Stimulated activated CD4-positive, alpha-beta T cell treated with anti-CD3 and anti-CD28 coated beads, Interleukin-2, amount 100 ng/mL, for 48 hours (primary cell): ENCODE data around the gene TBX5.
"Not testable (repeated sequence)": the region's sequence is repeated elsewhere in the genome, so short reads cannot be mapped to it uniquely, and the experiment has no call there.

Experiments used
- DNase-seq, 2 donors: peaks; one replicate each; pipeline ENCODE4 v3.0.0-alpha.2; 2020

The TBX5 gene

GRCh38 chr12:114371250-114371649 lies 34.7 kb downstream of the TBX5 start:
- DNase-seq, result no peak

DNA sequence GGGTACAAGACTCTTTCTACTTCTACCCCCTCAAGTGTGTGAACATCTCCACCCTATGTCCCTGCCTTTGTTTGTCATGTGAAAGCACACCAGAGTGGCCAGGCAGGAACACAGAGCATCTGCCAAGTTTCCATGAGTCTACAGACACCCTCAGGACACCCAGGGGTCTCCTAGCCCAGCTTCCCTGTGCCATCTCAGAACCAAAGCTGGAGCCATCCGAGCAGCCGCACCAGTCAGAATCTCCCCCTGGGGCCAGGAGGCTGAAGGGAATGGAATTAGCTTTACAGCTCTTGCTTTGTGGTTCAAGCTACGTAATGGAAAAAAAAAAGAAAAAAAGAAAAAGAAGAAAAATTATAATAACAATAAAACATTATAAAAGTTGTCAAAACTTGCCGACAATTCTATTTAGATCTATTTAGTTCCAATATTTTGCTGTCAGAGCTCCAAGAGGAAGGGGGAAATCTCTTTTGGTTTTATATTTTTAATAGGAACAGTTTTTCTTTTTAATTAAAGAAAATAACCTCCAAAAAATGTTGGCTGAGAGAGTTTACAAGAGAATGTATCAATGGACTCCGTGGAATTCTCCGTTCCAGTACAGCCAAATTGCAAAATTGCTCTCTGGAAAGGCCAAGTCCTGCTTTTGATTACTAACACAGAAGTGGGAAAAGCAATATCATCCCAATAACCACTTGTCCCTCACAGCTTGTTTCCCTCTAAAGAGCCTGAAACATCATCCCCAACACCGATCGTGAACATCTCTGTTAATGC lies 37.1 kb downstream of the TBX5 start:
- DNase-seq, result no peak

DNA sequence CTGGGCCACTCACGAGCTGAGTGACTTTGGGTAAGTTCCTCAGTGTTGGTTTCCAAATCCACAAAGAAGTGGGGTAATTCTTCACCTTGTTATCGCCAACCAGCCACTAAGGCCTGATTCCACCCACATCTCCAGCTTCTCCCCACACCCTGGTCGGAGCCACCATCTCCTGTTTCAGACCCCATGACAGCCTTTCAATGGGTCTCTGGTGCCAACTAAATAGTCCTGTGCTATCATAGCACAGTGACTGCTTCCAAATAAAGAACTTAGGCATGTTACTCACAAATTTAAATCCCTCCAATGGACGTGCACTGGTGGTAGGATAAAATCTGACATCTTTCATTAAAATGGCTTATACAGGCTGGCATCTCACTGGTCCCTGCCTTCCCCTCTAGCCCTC lies 44.0 kb downstream of the TBX5 start:
- DNase-seq, result no peak

GRCh38 chr12:114361545-114361944 lies 44.4 kb downstream of the TBX5 start:
- no peak for DNase-seq

GRCh38 chr12:114360485-114360884 lies 45.5 kb downstream of the TBX5 start:
- no peak for DNase-seq

DNA sequence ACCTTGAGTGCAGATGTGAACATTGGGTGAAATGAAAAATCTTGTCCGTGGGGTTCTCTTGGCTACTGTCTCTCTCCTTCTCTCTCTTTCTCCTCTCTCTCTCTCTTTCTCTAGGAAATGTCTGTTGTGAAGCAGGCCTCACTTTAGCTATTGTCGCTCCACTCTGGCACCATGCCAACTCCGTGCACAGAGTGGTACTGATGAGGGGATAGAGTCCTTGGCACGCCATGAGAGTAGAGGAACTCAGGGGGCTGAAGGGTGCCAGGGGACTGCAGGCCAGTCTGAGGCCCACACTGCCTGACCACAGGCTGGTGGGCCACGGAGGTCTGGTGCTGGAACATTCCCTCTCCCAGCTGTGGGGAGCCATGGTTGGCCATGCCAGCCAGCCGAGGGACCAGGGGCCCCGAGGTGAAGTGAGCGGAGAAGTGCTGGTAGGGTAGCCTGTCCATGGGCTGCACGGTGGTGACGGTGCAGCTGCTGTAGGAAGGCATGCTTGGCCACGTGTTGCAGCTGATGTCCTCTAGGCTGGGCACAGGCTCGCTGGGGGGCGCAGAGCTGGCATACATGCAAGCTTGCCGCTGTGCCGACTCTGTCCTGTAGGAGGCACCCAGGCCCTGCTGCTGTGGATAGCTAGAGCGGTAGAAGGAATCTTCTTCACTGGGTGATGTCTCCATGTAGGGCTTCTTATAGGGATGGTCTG lies 50.4 kb downstream of the TBX5 start:
- DNase-seq, result no peak

DNA sequence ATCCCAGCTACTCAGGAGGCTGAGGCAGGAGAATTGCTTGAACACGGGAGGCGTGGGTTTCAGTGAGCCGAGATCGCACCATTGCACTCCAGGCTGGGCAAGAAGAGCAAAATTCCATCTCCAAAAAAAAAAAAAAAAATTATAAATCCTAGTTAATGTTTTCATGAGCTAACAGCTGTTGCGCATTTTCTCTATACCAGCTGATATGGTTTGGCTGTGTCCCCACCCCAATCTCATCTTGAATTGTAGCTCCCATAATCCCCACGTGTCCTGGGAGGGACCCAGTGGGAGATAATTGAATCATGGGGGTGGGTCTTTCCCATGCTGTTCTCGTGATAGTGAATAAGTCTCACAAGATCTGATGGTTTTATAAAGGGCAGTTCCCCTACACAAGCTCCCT lies 56.7 kb downstream of the TBX5 start:
- not testable (repeated sequence) for DNase-seq

DNA sequence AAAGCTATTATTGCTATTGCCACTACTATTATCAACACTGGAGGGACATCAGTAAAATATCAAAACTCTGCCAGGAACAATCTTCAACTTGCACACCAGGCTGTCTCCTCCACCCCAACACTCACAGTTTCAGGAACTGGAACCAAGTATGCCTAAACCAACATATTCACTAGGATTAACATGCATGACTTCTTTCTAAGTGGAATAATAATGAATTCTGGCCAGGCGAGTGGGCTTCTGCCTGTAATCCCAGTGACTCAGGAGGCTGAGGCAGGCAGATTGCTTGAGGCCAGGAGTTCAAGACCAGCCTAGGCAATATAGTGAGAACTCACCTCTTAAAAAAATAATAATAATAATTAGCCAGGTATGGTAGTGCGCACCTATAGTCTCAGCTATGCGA lies 58.1 kb downstream of the TBX5 start:
- no peak for DNase-seq

GRCh38 chr12:114344831-114345230 lies 61.1 kb downstream of the TBX5 start:
- DNase-seq, result no peak

GRCh38 chr12:114344303-114344663 lies 61.7 kb downstream of the TBX5 start:
- DNase-seq, result no peak

GRCh38 chr12:114343585-114344302 lies 62.2 kb downstream of the TBX5 start:
- DNase-seq, result no peak

GRCh38 chr12:114342656-114343055 lies 63.3 kb downstream of the TBX5 start:
- DNase-seq, result no peak

DNA sequence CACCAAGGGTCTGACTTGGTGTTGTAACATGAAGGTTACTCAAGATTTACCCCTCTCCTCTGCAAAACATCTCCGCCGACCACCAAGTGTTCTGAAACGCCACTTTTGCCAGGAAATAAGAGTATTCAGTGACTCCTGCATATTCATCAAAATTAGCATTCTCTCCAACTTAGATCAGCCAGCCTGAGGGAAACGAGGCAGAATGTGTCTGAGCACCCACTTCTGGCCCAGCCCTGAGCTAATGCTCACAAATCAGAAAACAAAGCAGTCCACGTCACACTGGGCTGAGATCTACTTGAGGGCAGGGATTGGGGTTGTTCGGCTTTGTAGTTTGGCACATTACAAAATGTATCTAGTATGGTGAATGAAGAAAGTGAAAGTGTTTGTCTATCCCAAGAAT lies 64.3 kb downstream of the TBX5 start:
- no peak for DNase-seq

DNA sequence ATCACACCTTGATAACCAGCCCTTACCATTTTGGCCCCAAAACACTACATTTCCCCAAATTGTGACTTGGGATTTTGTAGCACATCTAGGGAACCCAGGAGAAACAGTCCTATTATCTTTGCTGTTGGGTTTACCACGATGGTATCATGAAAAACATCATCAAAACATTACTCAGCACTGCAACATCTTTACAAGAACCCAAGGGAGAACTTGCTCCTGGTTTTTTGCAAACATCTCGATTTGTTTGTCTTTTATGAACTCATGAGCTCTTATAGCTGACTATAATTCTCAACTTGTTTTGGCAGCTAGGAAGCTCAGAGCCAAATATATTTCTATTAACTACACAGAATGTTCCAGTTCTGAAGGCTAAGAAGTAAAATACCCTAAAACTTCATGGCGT lies 65.7 kb downstream of the TBX5 start:
- DNase-seq, result no peak

GRCh38 chr12:114339626-114340025 lies 66.3 kb downstream of the TBX5 start:
- DNase-seq, result no peak

DNA sequence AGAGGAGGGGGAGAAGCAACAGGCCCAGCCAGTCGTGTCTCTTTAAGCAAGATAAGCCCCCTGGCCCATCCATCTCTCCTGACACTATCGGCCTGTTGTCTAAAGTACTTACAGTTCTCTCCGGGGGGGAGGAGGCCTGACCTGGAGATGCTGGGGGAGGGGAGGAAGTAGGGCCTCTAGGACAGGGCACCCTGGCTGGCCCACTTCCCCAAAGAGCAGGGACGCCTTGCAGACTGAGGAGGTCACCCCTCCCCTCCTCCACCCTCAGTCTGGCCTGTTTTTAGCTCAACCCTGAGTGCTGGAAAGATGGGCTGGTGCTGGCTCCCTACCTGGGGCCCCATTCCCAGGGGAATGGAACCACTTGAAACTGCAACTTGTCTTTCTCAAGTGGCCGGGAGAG lies 70.3 kb downstream of the TBX5 start:
- DNase-seq, result no peak

- DNase-seq, result no peak
These were observed 71.5 kb downstream of the TBX5 start for GRCh38 chr12:114334395-114334794.

DNA sequence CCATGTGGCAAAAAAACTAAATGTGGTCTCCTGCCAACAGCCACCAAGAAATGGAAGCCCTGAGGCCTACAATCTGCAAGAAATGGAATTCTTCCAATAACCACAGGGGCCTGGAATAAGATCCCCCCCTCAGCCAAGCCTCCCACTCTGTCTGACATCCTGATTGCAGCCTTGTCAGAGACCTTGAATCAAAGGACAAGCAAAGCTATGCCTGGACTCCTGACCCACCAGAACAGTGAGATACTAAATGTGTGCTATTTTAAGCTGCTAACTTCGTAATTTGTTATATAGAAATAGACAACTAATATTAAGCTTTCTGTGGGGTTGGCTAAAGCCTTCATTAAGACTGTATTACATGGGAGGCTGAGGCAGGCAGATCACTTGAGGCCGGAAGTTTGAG lies 77.7 kb downstream of the TBX5 start:
- DNase-seq, result no peak

GRCh38 chr12:114327765-114328164 lies 78.2 kb downstream of the TBX5 start:
- DNase-seq, result no peak

GRCh38 chr12:114321524-114321923 lies 84.4 kb downstream of the TBX5 start:
- no peak for DNase-seq

DNA sequence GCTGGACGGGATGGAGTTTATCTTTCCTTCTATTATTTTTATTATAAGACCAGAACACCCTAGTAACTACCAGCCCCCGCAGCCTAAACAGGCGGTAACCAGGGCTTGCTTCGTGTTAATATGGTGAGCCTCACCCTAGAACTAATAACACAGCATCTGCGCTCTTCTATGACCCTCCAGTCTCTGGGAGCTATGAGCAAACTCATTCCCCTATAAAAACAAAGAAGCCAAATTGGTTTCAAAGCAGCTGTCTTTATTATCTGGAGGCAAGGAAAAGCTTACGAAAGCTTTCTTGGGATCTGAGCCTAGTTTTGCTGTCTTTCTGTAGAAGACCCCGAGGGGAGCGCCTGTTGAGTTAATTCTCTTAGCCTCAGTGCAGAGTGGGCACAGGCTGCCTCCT lies 85.0 kb downstream of the TBX5 start:
- DNase-seq, result no peak

GRCh38 chr12:114320101-114320500 lies 85.8 kb downstream of the TBX5 start:
- DNase-seq, result no peak

DNA sequence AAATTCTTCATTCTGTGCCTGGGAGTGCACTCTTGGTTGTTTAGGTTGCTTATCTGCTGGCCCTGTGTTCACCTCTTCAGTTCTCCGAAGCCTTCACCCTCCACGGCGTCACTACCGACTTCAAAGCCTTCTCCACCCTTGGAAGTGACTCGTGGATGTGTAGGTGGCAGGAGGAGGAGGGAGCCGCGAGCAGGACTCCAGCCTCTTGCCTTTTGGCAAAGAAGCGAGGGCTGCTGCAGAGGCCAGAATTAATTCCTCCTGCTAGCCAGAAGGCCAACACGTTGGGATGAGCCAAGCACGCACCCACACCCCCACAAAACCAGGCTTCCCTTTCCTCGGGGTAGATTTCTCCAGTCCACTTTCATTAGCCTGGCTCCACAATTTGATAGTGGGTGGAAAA lies 86.5 kb downstream of the TBX5 start:
- no peak for DNase-seq

DNA sequence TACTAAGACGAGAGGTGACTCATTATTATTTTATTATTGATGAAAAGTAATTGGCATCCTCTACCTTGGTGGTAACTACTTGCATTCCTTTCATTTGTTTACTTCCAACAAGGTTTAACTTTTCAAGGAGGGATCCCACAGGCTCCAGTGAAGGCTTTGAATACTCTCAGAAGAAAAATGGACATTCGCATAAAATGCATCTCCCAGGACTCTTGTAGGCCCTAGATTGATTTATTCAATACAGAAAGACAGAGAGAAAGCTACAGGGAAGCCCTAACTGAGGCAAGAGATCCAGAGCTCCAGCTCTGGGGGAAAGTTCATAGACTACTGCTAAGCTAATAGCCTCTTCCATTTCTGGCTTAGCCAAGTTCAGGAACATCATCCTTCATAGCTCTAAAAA lies 87.0 kb downstream of the TBX5 start:
- DNase-seq, result no peak
